Lower leg skin (tissue), 4 donors: ENCODE results near the gene RBSN. TPM values are rescaled to one million over a fixed set of nuclear protein-coding genes. Genes with fewer than 3 reads are reported as not detected.

ENCODE experiments used
- DNase-seq, 2 donors: peaks; one replicate each; pipeline ENCODE4 v3.0.0-alpha.2; 2019; ENCODE audit warnings: low spot score in 2 of 2
- H3K4me3 ChIP-seq: fragments of 200-600 bp; sonication (generic); 2 replicates; pipeline ENCODE4 v1.5.1; 2017; ENCODE audit warnings: mild to moderate bottlenecking, low read depth; ENCODE audit not compliant: poor library complexity, severe bottlenecking
- POLR2A ChIP-seq, 2 donors: fragments of 450-650 bp; IDR thresholded peaks; one replicate each; pipeline ENCODE4 v1.6.1; 2016 to 2017; ENCODE audit warnings: antibody characterized with exemption in 2 of 2, mild to moderate bottlenecking in 1 of 2, moderate library complexity in 1 of 2
- WGBS, 2 donors: methylation state at CpG; one replicate each; pipeline ENCODE4 v1.1.5; 2018; 5-methylcytosine and 5-hydroxymethylcytosine counted together
- intact Hi-C: fragments of 100-400 bp; cut with DNase I; formaldehyde crosslinking; loops from one replicate; pipeline ENCODE4 v1.15.0; 2023; ENCODE audit warnings: low total_unique reads
- total RNA-seq, 4 donors: library from RNA; depleted of rRNA; stranded (reverse); fragments of >200 nt; gene quantifications; one replicate each; pipeline ENCODE4 v1.1.0, GENCODE V29; 2016
- TF ChIP-seq, protein P1 (sequence below), 3 donors: fragments of 450-650 bp; IDR thresholded peaks; one replicate each; pipeline ENCODE4 v1.5.1; 2016; ENCODE audit warnings: antibody characterized with exemption in 3 of 3, mild to moderate bottlenecking in 3 of 3, moderate library complexity in 2 of 3

Gene RBSN
- total RNA-seq, 4 donors from 2014 or later = 23.5 to 28.7 (median 28.0) TPM

DNA sequence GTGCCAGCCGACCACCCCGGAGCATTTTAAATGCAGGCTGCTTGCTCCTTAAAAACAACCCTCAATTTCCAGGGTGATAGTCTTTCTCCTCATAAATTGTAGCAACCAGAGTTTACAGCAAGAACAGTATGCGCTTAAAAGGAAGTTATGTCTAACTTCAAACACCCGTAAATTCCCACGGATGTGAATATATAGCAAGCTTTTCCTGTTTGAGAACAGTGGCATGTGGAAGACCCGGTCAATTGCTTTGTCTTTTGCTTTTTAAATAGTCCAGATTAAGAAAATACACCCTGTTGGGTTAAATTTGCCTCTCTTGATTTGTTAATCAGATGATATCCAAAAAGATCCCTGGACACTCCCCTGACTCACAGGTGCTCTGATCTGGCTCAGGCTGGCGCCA, 54.6 kb downstream of the RBSN start:
- DNase-seq = no peak
- TF ChIP-seq, protein P1, sequence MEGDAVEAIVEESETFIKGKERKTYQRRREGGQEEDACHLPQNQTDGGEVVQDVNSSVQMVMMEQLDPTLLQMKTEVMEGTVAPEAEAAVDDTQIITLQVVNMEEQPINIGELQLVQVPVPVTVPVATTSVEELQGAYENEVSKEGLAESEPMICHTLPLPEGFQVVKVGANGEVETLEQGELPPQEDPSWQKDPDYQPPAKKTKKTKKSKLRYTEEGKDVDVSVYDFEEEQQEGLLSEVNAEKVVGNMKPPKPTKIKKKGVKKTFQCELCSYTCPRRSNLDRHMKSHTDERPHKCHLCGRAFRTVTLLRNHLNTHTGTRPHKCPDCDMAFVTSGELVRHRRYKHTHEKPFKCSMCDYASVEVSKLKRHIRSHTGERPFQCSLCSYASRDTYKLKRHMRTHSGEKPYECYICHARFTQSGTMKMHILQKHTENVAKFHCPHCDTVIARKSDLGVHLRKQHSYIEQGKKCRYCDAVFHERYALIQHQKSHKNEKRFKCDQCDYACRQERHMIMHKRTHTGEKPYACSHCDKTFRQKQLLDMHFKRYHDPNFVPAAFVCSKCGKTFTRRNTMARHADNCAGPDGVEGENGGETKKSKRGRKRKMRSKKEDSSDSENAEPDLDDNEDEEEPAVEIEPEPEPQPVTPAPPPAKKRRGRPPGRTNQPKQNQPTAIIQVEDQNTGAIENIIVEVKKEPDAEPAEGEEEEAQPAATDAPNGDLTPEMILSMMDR (IDR thresholded peaks at IDR 0.05) = no peak
- no peak for TF ChIP-seq POLR2A (IDR thresholded peaks at IDR 0.05)
- intact Hi-C loops = no loop called here
- H3K4me3 ChIP-seq = no peak overlapping the region
- WGBS, 2 donors = 65 to 72% methylated on average over 7 of the region's 7 CpGs

DNA sequence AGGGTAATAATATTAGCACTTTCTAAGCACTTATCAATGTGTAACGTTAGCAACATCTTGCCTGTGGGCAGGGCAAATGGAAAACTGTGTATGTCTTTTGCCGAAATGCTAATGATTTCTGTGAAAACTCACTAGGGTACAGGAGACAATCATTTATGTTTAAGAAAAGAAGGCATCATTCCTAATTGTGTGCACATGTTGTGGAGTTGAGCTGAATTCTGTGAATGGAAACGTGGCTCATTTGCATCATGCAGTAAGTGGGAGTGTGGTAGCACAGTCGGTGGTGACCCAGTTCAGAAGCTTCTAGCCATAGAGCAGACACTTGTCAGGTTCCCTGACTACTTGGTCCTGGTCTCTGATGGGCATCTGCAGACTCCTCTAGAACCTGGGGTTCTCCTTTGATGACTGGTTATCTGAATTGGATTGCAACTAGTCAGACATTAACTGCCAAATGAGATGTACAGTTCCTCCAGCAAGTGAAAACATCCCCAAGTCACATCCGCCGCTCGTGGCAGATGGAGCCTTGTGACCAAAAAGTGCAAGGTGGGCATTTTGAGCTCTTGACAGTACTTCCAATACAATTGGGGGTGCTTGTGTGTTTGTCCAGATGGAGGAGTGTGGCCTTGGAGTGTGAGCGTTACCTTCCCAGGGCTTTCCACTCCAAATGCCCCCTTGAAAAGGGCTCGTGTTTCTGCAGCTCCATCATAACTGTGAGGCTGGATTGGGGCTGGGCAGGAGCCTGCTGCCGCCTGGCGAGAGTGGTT, 55.4 kb downstream of the RBSN start:
- intact Hi-C loops = no loop called here
- H3K4me3 ChIP-seq = no peak overlapping the region
- peak in 1 of 2 donors; percentile 25 for DNase-seq
- TF ChIP-seq, protein P1 (IDR thresholded peaks at IDR 0.05) = no peak
- TF ChIP-seq POLR2A (IDR thresholded peaks at IDR 0.05) = no peak
- 81 to 88% methylated on average over 11 of the region's 11 CpGs for WGBS, 2 donors

DNA sequence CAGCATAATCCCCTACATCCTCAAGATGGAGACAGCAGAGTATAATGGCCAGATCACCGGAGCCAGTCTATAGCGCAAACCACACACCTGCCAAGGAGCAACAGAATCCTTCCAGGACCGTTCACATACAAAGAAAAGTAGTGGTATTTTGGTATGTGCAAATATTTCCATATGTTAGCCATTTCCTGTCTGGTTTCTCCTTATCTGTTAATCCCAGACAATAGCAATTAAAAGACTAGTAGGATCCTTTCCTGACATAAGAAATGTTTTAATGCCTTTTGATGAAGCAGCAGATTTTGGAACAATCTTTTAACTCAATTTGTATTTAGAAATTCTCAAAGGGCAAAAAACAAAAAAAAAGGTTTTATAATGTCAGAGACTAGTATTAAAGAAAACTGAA, 56.0 kb downstream of the RBSN start:
- 73 to 81% methylated on average over 3 of the region's 3 CpGs for WGBS, 2 donors

DNA sequence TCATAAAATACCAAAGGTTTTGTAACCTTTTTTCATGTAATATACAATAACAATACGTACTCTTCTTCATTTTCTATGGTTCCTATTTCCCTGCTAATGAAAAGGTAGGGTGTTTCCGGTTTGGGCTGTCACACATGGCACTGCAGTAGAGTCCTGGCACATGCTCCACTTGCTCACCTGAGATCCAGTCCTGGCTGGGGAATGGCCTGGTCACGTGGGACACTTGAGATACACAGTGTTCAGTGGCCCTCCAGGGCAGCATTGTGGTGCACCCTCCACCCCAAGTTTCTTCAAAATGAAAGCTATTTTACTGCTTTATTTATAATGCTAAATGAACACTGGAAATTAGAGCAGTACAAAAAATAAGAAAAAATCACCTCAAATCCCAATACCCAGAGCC, 57.0 kb downstream of the RBSN start:
- TF ChIP-seq, protein P1 (IDR thresholded peaks at IDR 0.05) = no peak
- no peak for TF ChIP-seq POLR2A (IDR thresholded peaks at IDR 0.05)
- DNase-seq = no peak
- no peak overlapping the region for H3K4me3 ChIP-seq
- 71 to 83% methylated on average over 3 of the region's 3 CpGs for WGBS, 2 donors
- intact Hi-C loops = no loop called here

More for the DNA sequence above, 56.0 kb downstream of the RBSN start:
- no peak overlapping the region for H3K4me3 ChIP-seq
- TF ChIP-seq, protein P1 (IDR thresholded peaks at IDR 0.05) = no peak
- no peak for TF ChIP-seq POLR2A (IDR thresholded peaks at IDR 0.05)
- intact Hi-C loops = no loop called here
- no peak for DNase-seq

DNA sequence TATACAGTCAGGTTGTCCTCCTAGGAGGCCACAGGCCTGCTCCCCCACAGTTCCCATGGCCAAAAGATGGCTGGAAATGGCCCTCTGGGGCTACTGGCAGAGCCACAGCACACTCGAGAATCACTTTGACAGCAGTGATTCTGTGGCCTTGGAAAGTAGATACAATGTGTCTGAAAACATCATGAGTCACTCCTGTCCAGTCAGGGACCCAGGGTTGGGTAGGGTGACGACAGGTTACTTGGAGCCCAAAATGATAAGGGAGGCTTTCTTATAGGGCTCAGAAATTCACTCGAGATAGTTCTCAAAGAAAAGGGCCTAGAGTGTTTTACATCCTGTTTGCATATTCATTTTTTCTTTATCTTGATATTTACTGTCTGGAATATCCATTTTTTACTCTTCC, 58.1 kb downstream of the RBSN start:
- DNase-seq = no peak

More for the DNA sequence above, 58.1 kb downstream of the RBSN start:
- no peak overlapping the region for H3K4me3 ChIP-seq
- TF ChIP-seq, protein P1 (IDR thresholded peaks at IDR 0.05) = no peak
- TF ChIP-seq POLR2A (IDR thresholded peaks at IDR 0.05) = no peak
- 77 to 85% methylated on average over 3 of the region's 3 CpGs for WGBS, 2 donors
- intact Hi-C loops = no loop called here
